ENCODE measurements around the gene AFMID. TPM values are rescaled to one million over a fixed set of nuclear protein-coding genes. Genes with fewer than 3 reads are reported as not detected.

AFMID gene
- total and polyA plus RNA-seq, 2 of the 13 experiments (the other 11 are each of a cell fraction or from before 2014, with no cell fraction given): 249 to 270 TPM

GRCh38 chr17:78249818-78250806, 63.0 kb downstream of the AFMID start (continued):
- TF ChIP-seq ZMYM3 (CRISPR knock-in tag; IDR thresholded peaks at IDR 0.05) (peak; percentile 62; the same call in 1 of the 2 replicates), RERE (CRISPR knock-in tag; IDR thresholded peaks at IDR 0.05; ENCODE audit: low read depth) (no peak), ZNF776 (CRISPR knock-in tag; IDR thresholded peaks at IDR 0.05) (peak; percentile 3; the same call in 1 of the 2 replicates)

Data from HepG2 (cell line).